ENCODE results near the gene CEP85L. TPM values are rescaled to one million over a fixed set of nuclear protein-coding genes. Genes with fewer than 3 reads are reported as not detected.

CEP85L gene
- 1 to 10 TPM; 5.7 to 9.6 (median 8.1) TPM for polyA plus RNA-seq (ENCODE audit: insufficient read length in 4 of 4)

- DNase-seq (ENCODE audit: low read depth in 4 of 4, low spot score in 3 of 4), result peak; percentile 81 to 89 (median 87)
Observed at GRCh38 chr6:118651282-118652050, at the start of gene CEP85L. Gene CEP85L, minus strand, starts transcription at chr6:118651591. Its CDS starts 322 bp downstream, at chr6:118651269.

- no peak for DNase-seq (ENCODE audit: low read depth in 4 of 4, low spot score in 3 of 4)
Observed at GRCh38 chr6:118700531-118700930, 49.1 kb upstream of the CEP85L start.

GRCh38 chr6:118697554-118697953 is 46.2 kb upstream of the CEP85L start:
- no peak for DNase-seq (ENCODE audit: low read depth in 4 of 4, low spot score in 3 of 4)

- DNase-seq (ENCODE audit: low read depth in 4 of 4, low spot score in 3 of 4), result no peak
Observed at GRCh38 chr6:118696271-118696670, 44.9 kb upstream of the CEP85L start.

DNA sequence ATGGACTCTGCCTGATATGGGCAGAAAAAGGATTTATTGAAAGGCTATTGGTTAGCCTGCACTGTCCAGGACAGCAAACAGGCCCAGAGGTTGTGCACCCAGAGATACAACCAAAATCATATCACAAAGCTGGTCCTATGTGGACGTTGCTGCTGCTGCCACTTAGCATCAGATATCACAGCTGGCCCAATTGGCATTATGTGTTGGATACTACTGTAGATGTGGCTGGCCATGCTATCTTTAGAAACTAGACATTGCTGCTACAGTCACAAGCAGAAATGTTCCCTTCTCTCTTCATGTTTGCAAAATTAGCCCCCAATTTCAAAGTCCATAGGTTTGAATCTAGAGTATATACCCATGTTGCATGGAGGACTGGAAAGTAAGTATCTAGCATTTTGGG is 42.2 kb upstream of the CEP85L start:
- DNase-seq (ENCODE audit: low read depth in 4 of 4, low spot score in 3 of 4), result no peak

DNA sequence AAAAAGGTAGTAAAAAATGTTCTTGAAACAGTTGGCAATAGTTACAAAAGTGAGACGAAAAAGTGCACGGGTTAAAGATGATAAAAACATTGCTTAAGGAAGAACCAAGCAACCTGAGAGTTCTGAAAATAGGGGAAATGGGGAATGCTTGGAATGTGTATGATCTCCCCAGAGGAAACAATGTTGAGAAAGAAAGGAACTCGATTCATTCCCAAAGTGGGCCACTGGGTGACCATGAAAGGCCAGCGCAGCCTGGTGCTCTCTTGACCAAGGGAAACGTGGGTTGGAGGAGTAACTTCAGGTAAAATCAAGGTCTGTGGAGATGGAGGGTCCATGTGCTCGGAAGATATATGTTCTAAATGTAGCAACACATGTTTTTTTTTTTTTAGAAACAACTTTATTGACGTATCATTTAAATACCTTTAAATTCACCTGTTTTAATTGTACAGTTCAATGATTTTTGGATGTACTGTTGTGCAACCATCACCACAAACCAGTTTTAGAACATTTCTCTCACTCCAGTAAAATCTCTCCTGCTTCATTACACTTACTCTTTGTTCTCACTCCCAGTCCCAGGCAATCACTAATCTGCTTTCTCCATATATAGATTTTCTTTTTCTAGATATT is 34.5 kb upstream of the CEP85L start:
- no peak for DNase-seq (ENCODE audit: low read depth in 4 of 4, low spot score in 3 of 4)

- DNase-seq (ENCODE audit: low read depth in 4 of 4, low spot score in 3 of 4), result no peak
Observed at GRCh38 chr6:118683881-118684872, 32.8 kb upstream of the CEP85L start.

DNA sequence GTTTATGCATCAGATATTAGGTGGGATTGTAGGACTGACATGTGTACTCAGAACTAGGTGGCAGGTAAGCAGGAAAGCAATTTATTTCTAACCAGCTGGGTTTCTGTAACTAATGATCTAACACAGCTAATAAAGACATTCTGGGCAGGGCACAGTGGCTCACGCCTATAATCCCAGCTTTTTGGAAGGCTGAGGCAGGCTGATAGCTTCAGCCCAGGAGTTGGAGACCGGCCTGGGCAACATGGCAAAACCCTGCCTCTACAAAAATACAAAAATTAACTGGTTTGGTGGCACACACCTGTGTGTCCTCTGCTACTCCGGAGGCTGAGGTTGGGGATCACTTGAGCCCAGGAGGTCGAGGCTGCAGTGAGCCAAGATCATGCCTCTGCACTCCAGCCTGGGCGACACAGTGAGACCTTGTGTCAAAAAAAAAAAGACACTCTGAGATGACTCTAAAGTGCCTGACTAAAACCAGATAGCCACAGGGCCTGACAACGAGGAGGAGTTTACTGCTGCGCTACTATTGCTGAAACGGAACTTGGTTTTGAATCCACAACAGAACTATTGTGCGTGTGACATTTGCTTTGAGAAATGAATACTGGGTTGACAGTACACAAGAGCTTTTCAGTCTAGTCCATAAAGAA is 29.2 kb upstream of the CEP85L start:
- no peak for DNase-seq (ENCODE audit: low read depth in 4 of 4, low spot score in 3 of 4)

DNA sequence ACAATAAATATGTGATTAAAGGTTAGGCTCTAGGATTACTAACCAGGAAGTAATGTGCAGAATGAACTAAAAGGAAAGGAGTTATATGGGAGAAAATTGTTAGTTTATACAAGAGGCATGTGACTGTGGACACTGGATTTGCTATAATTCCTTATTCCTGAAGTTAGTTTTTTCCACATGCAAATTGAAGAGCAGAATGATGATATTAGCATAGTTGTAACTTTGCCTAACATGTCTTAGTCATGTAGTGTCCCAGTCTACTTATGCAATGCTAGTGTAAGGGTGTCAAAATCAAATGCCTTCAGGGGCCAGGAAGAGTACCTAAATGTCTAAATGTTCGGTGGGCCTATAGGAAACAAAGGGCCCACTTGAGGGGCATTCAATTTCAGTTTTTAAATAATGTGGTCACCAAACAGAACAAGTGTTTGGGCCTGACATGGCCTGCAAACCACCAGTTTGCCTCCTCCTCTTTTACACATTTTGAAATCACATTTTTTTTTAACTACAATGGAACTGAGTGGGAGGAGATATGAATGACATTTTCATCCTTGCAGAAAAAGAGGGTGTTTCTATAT is 28.0 kb upstream of the CEP85L start:
- DNase-seq (ENCODE audit: low read depth in 4 of 4, low spot score in 3 of 4), result no peak

GRCh38 chr6:118678866-118679265 is 27.5 kb upstream of the CEP85L start:
- no peak for DNase-seq (ENCODE audit: low read depth in 4 of 4, low spot score in 3 of 4)

- DNase-seq (ENCODE audit: low read depth in 4 of 4, low spot score in 3 of 4), result no peak
Observed at GRCh38 chr6:118677193-118677592, 25.8 kb upstream of the CEP85L start.

GRCh38 chr6:118675225-118675624 is 23.8 kb upstream of the CEP85L start:
- DNase-seq (ENCODE audit: low read depth in 4 of 4, low spot score in 3 of 4), result no peak

GRCh38 chr6:118674772-118675171 is 23.4 kb upstream of the CEP85L start:
- no peak for DNase-seq (ENCODE audit: low read depth in 4 of 4, low spot score in 3 of 4)

- no peak for DNase-seq (ENCODE audit: low read depth in 4 of 4, low spot score in 3 of 4)
Observed at GRCh38 chr6:118672678-118673077, 21.3 kb upstream of the CEP85L start.

- DNase-seq (ENCODE audit: low read depth in 4 of 4, low spot score in 3 of 4), result no peak
Observed at GRCh38 chr6:118669561-118669960, 18.2 kb upstream of the CEP85L start.

GRCh38 chr6:118668761-118669385 is 17.5 kb upstream of the CEP85L start:
- peak in 1 of 4 donors; percentile 13 for DNase-seq (ENCODE audit: low read depth in 4 of 4, low spot score in 3 of 4)

DNA sequence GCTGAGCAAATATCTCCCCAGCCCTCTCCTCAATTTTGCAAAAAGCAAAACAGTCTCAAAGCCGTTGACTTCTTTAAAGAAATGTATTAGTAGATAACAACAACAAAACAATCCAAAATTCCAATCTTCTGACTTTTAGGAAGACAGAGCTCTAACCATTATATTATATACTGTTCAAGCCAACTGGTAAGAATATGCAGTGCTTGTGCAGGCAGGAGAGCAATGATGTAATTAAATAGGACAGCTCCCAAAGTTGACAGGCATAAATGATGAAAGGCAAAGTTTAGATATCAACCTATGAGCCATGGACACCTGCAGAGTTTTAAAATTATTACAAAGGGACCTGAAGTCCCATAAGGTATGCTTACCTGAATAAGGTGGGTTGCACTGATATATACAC is 16.6 kb upstream of the CEP85L start:
- DNase-seq (ENCODE audit: low read depth in 4 of 4, low spot score in 3 of 4), result no peak

DNA sequence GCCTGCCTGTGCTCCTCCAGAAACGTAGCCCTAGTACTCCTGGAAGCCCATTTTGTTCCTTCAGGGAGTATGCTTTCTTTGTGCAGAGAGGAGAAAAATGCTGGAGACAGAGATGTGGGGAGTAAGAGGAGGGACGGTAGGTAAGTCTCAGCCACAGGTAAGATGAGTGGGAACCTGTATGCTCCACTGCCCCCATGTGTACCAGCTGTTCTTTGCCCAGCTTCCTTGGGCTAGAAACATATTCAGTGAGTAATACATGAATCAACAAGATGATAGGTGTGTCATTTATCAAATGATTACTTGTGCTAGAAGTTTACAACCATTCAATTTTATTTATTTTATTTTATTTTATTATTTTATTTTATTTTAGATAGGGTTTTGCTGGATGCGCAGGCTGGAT is 13.6 kb upstream of the CEP85L start:
- no peak for DNase-seq (ENCODE audit: low read depth in 4 of 4, low spot score in 3 of 4)
